ENCODE results near the gene ISLR2.

DNA sequence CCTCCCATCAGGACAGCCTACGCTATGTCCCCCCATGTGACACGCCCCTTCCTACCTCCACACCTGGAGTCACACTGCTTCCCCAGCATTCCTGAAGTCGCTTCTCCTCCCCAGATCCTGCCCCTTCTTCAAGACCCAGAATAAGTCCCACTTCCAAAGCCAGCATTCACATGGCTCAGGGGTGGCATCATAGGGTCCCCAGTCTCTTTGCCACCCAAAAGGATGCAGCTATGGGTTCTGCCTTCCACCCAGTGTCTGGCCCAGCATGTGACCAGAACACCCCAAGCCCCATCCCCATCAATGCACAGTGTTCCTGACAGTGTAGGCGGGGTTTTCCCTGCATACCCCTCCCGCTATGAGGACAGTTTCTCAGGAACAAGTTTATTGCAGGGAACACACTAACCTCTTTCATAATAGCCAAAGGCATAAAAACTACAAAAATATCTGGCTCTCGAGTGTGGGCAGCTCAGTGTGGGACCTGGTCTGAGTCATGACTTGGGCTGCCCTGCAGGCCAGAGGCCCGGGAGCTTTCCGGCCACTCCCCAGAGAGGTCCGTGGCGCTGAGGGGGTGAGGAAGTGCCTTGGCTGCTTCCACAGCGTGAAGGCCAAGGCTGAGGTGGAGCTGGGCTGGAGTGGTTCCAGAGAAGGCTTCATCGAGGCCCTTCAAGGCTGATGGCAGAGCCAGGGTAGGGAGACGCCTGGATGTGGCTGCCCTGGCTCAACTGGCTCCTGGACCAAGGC is 48.9 kb downstream of the ISLR2 start:
- TF ChIP-seq CTCF (IDR thresholded peaks at IDR 0.05; ENCODE audit: low read depth, low read length) (no peak), POLR2A (IDR thresholded peaks at IDR 0.05; ENCODE audit: extremely low read depth, insufficient read length) (no peak), MAX (IDR thresholded peaks at IDR 0.05; ENCODE audit: low read depth, low read length) (no peak)

Data from NB4 (cell line).